HL-60 (cell line): ENCODE results near the gene SFXN5.

Experiments used
- DNase-seq, 2 experiments: peaks; one replicate each; pipeline ENCODE4 v3.0.0-alpha.2; 2010 to 2020; ENCODE audit warnings: low read depth in 1 of 2, low spot score in 1 of 2
- H3K27ac ChIP-seq: fragments of 250-450 bp; sonication (Bioruptor Pico); replicated peaks from 2 replicates; pipeline ENCODE4 v1.5.1; 2020; ENCODE audit warnings: mild to moderate bottlenecking, moderate library complexity
- H3K27me3 ChIP-seq: fragments of 250-450 bp; sonication (Bioruptor Pico); 2 replicates; pipeline ENCODE4 v1.5.1; 2021; ENCODE audit warnings: mild to moderate bottlenecking, moderate library complexity; ENCODE audit not compliant: insufficient read depth, poor library complexity, severe bottlenecking
- H3K4me3 ChIP-seq: replicated peaks from 2 replicates; pipeline ENCODE4 v1.5.1; 2011; ENCODE audit warnings: mild to moderate bottlenecking, control low read depth, low read length; ENCODE audit not compliant: insufficient read depth
- GABPA ChIP-seq: IDR thresholded peaks from 2 replicates; pipeline ENCODE4 v1.6.1; 2012; ENCODE audit warnings: low read depth
- POLR2AphosphoS5 ChIP-seq: IDR thresholded peaks from 2 replicates; pipeline ENCODE4 v1.6.1; 2012; ENCODE audit warnings: low read depth
- SPI1 ChIP-seq: IDR thresholded peaks from 2 replicates; pipeline ENCODE4 v1.6.1; 2012; ENCODE audit warnings: low read depth, mild to moderate bottlenecking, borderline replicate concordance
- TF ChIP-seq, protein P1 (sequence below): IDR thresholded peaks from one replicate; pipeline ENCODE4 v1.5.1; 2011; ENCODE audit warnings: low read length, control low read depth, inconsistent platforms; ENCODE audit not compliant: insufficient read depth
- TF ChIP-seq, protein P2 (sequence below): IDR thresholded peaks from 2 replicates; pipeline ENCODE4 v1.6.1; 2012; ENCODE audit warnings: low read depth; ENCODE audit not compliant: insufficient replicate concordance

The SFXN5 gene

DNA sequence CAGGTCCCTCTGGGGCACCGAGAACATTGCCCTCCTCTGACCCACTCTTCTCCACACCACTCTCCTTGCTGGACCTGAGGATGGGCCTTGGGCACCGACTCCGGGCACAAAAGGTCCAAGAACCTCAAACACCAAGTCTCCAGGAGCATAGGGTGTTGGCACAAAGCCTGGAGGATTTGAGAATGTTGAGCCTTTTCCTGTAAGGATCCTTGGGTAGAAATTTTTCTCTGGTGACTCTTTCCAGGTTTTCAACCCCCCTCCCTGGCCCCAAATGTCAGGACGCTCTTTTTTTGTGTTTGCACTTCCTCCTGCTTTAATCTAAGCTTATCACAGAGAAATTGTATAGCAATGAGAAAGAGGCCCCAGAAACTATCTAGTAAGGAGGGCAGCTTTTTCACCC lies 175.1 kb downstream of the SFXN5 start:
- DNase-seq = no peak
- no peak overlapping the region for H3K4me3 ChIP-seq
- peaks cover 19% of the 10 kb centered on the region for H3K27me3 ChIP-seq
- H3K27ac ChIP-seq = no peak overlapping the region
- TF ChIP-seq, protein P1, sequence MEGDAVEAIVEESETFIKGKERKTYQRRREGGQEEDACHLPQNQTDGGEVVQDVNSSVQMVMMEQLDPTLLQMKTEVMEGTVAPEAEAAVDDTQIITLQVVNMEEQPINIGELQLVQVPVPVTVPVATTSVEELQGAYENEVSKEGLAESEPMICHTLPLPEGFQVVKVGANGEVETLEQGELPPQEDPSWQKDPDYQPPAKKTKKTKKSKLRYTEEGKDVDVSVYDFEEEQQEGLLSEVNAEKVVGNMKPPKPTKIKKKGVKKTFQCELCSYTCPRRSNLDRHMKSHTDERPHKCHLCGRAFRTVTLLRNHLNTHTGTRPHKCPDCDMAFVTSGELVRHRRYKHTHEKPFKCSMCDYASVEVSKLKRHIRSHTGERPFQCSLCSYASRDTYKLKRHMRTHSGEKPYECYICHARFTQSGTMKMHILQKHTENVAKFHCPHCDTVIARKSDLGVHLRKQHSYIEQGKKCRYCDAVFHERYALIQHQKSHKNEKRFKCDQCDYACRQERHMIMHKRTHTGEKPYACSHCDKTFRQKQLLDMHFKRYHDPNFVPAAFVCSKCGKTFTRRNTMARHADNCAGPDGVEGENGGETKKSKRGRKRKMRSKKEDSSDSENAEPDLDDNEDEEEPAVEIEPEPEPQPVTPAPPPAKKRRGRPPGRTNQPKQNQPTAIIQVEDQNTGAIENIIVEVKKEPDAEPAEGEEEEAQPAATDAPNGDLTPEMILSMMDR = no peak
- TF ChIP-seq POLR2AphosphoS5 (no peak), GABPA (no peak), SPI1 (no peak)
- TF ChIP-seq, protein P2, sequence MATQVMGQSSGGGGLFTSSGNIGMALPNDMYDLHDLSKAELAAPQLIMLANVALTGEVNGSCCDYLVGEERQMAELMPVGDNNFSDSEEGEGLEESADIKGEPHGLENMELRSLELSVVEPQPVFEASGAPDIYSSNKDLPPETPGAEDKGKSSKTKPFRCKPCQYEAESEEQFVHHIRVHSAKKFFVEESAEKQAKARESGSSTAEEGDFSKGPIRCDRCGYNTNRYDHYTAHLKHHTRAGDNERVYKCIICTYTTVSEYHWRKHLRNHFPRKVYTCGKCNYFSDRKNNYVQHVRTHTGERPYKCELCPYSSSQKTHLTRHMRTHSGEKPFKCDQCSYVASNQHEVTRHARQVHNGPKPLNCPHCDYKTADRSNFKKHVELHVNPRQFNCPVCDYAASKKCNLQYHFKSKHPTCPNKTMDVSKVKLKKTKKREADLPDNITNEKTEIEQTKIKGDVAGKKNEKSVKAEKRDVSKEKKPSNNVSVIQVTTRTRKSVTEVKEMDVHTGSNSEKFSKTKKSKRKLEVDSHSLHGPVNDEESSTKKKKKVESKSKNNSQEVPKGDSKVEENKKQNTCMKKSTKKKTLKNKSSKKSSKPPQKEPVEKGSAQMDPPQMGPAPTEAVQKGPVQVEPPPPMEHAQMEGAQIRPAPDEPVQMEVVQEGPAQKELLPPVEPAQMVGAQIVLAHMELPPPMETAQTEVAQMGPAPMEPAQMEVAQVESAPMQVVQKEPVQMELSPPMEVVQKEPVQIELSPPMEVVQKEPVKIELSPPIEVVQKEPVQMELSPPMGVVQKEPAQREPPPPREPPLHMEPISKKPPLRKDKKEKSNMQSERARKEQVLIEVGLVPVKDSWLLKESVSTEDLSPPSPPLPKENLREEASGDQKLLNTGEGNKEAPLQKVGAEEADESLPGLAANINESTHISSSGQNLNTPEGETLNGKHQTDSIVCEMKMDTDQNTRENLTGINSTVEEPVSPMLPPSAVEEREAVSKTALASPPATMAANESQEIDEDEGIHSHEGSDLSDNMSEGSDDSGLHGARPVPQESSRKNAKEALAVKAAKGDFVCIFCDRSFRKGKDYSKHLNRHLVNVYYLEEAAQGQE = no peak

DNA sequence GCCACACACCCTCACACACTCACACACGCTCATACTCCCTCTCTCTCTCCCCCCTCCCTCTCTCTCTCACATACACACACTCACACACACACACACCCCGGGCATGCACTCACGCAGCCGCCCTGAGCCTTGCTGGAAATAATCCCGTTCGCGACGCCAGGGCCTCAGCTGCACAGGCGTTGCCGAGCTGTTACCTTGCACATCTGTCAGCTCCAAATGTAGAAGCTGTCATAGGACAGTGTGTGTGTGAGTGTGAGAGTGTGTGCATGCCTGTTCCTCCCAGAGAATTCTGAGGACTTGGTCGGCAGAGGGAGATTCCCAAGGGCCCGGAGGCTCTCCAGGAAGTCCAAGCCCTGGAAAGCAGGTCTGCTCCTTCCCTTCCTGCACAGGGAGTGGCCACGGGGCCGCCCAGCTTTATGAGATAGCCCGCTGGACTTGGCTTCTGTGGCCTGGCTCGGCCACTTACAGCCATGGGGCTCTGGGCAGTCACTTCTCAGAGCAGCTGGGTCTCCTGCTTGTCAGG lies 175.7 kb downstream of the SFXN5 start:
- no peak for DNase-seq
- H3K4me3 ChIP-seq = no peak overlapping the region
- TF ChIP-seq, protein P1 = no peak
- TF ChIP-seq GABPA = no peak
- TF ChIP-seq SPI1 = no peak
- TF ChIP-seq POLR2AphosphoS5 = no peak
- TF ChIP-seq, protein P2 = no peak
- peaks cover 13% of the 10 kb centered on the region for H3K27me3 ChIP-seq
- H3K27ac ChIP-seq = no peak overlapping the region

DNA sequence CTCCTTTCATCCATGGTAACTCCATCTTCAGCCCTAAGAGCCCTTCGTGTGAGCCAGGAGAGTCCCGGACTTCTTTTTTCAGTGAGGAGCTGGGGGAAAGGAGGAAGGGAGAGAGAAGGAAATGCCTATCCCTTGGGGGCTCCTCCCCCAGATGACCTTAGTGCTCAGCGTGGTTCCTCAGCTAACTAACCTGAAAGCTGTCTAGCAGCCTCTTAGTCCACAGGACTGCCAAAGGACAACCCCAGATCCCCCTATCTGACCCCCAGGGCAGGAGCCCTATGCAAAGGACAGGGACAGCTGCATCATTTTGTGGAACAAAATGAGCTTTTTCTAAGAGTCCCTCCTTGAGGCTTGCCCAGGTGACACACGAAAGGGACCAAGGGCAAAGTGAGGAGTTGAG lies 176.4 kb downstream of the SFXN5 start:
- TF ChIP-seq GABPA (no peak), POLR2AphosphoS5 (no peak), SPI1 (no peak)
- TF ChIP-seq, protein P2 = no peak
- TF ChIP-seq, protein P1 = no peak
- Histone ChIP-seq H3K27me3 (peaks cover 13% of the 10 kb centered on the region), H3K4me3 (no peak overlapping the region), H3K27ac (no peak overlapping the region)
- DNase-seq = no peak
